NCI-H1048 (cell line): ENCODE measurements around the gene PFDN1.
"Not testable (repeated sequence)": the region's sequence is repeated elsewhere in the genome, so short reads cannot be mapped to it uniquely, and the experiment has no call there.

Source experiments
- DNase-seq: peaks from one replicate; lab custom pipeline; 2025; lab: John Stamatoyannopoulos, UW

The PFDN1 gene

DNA sequence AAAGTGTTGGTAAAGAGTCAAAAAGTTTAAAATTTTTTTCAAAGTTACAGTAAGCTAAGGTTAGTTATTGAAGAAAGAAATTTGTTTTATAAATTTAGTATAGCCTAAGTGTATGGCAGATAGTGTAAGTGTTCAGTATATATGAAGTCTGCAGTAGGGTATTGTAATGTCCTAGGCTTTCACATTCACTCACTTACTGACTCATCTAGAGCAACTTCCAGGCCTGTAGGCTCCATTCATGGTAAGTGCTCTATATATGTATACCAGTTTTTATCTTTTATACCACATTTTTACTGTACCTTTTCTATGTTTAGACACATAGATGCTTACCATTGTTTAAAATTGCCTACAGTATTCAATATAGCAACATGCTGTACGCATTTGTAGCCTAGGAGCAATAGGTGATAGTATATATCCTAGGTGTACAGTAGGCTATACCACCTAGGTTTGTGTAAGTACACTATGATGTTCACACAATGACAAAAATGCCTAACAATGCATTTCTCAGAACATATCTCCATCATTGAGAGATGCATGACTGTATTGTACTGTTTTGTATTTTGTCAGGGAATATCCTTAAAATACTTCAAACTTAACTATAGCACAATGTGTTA lies 89.4 kb downstream of the PFDN1 start:
- no peak for DNase-seq

DNA sequence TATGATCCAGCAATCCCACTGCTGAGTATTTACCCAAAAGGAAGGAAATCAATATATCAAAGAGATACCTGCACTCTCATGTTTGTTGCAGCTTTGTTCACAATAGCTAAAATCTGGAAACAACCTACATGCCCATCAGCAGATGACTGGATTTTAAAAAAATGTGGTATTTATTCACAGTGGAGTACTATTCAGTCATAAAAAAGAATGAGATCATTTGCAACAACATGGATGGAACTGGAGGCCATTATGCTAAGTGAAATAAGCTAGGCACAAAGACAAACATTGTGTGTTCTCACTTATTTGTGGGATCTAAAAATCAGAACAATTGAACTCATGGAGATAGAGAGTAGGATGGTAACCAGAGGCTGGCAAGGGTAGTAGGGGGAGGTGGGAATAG lies 94.8 kb downstream of the PFDN1 start:
- DNase-seq: no peak

- no peak for DNase-seq
These were observed 95.5 kb downstream of the PFDN1 start for GRCh38 chr5:140207250-140207964.

DNA sequence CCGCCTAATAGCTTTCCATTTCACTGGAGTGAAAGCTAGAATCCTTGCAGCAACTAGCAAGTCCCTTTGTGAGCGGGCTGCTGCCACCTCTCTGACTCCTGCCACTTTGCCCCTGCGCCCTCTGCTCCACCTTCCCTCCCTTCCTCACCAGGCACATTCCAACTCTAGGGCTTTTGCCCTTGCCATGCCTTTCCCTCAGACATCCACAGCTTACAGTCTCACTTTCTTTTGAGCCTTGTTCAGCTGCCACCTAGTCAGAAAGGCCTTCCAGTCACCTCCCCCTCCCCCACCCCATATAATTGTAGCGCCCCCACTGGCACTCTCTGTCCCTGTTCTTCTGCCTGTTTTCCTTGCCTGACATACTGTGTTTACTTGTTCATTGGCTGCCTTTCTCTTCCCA lies 96.9 kb downstream of the PFDN1 start:
- no peak for DNase-seq

GRCh38 chr5:140205216-140205615 lies 97.7 kb downstream of the PFDN1 start:
- no peak for DNase-seq

- DNase-seq: no peak
These were observed 100.3 kb downstream of the PFDN1 start for GRCh38 chr5:140202610-140203009.

DNA sequence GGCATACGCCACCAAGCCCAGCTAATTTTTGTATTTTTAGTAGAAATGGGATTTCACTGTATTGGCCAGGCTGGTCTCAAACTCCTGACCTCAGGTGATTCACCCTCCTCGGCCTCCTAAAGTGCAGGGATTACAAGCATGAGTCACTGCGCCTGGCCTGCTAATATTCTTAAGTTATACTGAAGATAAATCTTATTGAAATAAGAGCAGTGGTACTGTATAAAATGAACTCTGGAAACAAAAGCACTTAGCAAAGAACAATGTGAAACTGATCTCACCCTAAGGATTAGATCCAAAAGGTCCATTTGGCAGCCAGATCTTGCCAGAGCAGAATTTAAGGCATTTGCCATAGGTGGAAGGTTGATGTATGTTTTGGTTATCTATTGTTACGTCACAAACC lies 100.8 kb downstream of the PFDN1 start:
- no peak for DNase-seq

- not testable (repeated sequence) for DNase-seq
These were observed 104.0 kb downstream of the PFDN1 start for GRCh38 chr5:140198915-140199314.

- DNase-seq: no peak
These were observed 105.9 kb downstream of the PFDN1 start for GRCh38 chr5:140197023-140197422.

GRCh38 chr5:140196115-140196814 lies 106.6 kb downstream of the PFDN1 start:
- DNase-seq: no peak
